Measurements from ENCODE around the gene DCXR. TPM values are rescaled to one million over a fixed set of nuclear protein-coding genes. Genes with fewer than 3 reads are reported as not detected.
"Not testable (repeated sequence)": the region's sequence is repeated elsewhere in the genome, so short reads cannot be mapped to it uniquely, and the experiment has no call there.

Gene DCXR
- polyA plus RNA-seq, 1 donor: 31.5 TPM

DNA sequence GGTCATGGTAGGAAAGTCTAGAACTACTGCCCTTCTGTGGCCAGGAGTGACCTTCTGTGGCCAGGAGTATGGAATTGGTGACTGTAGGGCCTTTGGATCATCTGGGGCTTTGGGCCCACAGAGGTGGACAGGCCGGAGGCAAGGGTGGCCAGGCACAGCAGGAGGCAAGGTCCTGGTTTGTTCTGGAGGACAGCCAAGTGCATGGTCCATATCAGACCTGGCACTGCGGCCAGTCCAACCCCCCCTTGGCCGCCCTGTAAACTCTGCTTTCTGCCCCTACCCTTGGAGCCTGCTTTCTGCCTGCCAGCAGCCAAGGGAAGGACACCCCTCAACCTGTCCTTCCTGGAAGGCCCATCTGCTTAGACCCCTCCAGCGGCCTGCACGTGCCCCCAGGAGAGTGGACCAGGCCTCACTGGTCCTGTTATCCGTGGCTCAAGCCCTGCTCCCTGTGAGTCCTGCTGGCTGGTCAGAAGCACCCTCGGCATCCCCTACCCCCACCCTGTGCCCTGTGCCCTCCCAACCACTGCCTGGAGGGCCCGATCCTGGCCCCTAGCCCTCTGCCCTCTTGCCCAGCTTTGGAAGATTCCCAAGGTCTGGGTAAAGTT, 2.3 kb upstream of the DCXR start:
- no peak for DNase-seq

DNA sequence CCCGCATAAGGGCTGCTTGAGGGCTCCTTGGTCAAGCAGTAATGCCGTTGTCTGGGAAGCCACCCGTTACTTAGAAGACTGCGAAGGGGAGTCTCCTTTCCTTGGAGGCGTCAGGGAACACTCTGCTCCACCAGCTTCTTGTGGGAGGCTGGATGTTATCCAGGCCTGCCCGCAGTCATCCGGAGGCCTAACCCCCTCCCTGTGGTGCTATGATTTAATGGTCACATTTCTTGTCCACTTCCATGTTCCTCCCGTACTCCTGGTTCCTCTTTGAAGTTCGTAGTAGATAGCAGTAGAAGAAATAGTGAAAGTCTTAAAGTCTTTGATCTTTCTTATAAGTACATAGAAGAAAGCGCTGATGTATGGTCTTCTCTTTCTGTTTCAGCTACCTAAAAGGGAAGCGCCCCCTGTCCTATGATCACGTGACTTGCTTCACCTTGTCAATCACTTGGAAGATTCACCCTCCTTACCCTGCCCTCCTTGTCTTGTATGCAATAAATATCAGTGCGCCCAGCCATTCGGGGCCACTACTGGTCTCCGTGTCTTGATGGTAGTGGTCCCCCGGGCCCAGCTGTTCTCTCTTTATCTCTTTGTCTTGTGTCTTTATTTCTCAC, 1.4 kb upstream of the DCXR start:
- DNase-seq: not testable (repeated sequence)

DNA sequence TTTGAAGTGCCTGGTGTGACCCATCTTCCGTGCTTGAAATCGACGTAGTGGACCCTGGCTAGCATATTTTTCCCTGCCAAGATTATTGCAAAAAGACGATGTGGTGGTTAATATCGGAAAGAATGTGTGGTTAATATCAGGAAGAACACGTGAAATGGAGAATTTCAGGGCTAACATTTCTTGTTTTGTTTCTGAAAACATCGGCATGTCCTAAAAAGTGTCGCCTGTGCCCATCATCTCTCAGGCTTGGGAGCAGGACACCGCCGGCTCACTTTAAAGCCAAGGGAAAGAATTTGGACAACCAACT, 345 bp upstream of the DCXR start:
- no peak for DNase-seq

DNA sequence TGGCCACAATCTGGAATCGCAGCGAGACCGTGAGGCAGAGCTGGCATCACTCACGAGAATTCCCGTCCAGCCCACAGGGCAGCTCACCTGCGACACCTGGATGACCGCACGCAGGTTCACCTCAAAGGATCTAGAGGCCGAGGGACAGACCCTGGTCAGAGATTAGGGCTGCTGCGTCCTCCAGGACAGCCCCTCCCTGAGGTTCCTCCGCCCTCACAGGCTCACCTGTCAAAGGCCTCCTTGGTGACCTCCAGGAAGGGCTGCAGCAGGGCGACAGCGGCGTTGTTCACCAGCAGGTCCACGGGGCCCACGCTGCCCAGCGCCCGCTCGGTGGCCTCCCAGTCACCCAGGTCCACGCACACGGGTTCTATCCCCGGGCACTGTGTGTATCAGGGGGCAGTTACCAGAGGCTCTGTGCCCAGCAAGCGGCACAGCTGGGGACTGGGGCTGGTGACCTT, 834 bp downstream of the DCXR start:
- DNase-seq: no peak

DNA sequence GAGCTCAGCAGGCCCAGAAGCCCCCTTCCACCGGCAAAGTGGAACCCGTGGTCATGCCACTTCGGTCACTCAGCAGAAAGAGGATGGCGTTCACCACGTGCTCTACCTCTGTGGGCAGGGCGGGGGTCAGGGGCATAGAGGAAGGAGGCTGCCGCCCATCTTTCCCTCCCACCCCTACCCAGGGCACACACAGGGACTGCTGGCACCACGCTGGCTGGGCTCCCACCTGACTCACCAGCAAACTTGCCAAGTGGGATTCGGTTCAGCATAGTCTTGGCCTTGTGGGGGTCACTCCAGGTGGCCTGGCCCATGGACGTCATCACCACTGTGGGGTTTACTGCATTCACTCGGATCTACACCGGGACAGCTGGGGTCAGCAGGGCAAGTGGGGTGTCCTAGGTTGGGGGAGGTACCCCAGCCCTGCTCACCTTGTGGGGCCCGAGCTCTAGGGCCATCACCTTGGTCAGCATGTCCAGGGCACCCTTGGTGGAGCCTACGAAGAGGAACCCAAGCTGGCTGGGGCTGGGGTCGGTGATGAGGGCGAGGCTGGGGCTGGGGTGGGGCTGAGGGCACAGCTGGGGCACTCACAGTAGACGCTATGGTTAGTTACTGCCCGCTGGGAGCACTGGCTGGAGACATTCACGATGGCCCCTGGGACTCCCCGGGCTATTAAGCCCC, 1.4 kb downstream of the DCXR start:
- no peak for DNase-seq

DNA sequence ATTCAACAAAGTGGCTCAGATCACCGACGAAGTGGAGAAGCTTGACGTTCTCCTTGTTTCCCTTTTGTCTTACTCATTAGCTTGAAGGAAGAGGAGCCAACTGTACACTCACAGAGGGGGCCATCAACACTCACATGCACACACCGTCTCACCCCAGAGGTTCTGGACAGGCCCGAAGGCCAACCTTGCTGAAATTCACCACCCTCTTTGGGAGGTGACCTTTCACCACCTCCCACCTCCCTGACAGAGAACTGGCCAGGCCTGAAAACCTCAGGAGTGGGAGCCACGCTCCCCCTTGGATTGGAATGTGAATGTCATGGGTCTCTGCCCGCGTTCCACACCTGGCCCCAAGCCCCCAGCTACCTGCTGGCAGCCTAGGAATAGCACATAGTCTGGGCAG, 2.0 kb downstream of the DCXR start:
- DNase-seq: no peak

DNA sequence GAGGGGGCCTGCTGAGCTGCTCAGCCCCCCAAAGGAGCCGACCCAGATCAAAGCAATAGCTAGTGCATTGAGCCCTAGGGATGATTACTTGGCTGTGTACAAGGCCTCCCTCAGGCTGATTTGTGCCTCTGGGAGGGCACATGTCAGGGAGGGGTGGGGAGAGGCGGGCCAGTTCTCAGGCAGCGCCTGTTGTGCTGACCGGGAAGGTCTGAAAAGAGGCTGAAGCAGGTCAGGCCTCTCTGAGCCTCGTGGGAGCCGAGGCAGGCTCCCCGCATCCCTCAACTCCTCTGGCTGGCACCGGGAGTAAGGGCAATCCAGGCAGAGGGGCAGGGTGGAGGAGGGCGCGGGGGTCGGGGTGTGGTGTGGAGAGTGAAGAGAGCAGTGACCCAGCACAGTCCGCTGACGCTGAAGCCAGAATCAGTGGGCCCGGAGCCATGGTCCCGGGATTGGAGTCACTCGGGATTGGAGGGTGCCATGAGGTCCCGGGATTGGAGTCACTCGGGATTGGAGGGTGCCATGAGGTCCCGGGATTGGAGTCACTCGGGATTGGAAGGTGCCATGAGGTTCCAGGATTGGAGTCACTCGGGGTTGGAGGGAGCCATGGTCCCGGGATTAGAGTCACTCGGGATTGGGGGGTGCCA, 3.0 kb downstream of the DCXR start:
- no peak for DNase-seq

DNA sequence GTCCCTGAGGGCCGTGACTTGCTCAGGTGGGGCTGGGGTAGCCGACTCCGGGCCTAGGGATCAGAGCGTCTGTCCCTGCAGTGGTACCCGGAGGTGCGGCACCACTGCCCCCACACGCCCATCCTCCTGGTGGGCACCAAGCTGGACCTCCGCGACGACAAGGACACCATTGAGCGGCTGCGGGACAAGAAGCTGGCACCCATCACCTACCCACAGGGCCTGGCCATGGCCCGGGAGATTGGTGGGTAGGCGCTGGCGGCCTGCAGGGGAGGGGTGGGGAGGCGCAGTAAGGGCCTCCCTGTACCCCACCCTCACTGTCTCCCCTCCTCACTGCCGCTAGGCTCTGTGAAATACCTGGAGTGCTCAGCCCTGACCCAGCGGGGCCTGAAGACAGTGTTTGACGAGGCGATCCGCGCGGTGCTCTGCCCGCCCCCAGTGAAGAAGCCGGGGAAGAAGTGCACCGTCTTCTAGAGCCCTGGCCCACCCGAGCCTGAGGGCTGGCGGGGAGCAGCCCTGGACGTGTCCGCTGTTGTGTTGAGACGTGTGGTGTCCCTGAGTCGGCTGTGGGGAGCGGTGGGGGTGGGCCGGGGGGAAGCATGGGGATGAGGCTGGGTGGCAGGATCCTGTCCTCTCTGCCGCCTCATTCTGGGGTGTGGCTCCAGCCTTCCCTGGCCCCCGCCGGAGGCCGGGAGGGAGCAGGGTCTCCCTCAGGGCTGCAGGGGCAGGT, 4.0 kb downstream of the DCXR start:
- DNase-seq: no peak

DNA sequence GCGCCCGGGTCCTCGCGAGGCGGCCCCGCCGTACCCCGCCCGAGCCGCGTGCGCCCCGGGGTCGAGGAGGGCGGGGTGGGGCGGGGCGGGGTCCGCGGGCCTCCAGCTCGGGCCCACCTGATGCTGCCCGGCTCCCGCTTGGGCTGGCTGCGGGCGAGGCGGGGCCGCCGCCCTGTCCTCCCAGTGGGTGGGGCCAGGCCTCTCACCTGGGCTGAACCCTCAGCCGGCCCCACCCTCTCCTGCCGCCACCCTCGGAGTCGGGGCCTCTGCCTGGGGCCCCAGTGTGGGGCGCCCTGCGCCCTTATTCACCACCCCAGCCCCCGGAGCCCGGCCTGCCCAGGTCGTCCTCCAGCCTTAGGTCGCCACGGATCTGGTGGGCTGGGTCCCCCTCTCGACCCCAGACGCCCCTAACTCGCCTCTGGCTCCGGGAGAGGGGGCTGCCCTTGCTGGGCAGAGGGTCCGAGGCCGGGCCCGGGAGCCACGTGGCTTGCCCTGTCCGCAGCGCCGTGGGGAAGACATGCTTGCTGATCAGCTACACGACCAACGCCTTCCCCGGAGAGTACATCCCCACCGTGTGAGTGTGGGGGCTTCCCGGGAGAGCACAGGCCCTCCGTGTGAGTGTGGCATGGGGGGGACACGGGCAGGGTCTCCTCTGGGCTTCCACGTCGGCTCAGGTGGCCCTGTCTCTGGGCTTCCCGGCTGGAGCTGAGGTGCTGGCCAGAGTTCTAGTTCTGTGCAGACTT, 5.4 kb downstream of the DCXR start:
- no peak for DNase-seq

DNA sequence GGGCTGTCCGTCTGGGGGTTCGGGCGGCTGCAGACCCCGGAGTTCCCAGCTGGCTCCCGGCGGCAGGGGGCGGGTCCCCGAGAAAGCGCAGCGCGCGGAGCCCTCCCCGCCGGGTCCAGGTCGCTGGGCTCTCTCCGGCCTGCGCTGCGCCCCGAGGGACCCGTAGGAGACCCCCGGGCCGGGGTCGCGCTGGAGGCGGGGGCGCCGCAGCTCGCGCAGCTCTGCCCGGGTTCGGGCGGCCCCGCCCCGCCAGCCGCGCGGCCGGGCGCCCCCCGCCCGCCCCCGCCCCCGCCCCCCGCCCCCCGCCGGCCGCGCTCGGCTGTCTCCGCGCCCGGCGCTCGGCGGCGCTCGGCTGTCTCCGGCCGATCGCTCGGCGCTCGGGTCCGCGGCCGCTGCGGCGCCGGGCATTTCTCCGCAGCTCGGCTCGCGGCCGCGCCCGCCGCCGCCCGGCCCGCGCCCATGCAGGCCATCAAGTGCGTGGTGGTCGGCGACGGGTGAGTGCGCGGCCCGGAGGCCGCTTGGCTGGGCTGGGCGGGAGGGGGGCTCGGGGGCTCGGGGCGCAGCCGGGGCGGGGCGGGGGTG, 6.1 kb downstream of the DCXR start, which contains the start of gene RAC3:
Gene RAC3 (plus strand): TSS at position 376 of the 582 bp plus-strand sequence. CDS start 84 bp downstream, at position 460.
- no peak for DNase-seq

DNA sequence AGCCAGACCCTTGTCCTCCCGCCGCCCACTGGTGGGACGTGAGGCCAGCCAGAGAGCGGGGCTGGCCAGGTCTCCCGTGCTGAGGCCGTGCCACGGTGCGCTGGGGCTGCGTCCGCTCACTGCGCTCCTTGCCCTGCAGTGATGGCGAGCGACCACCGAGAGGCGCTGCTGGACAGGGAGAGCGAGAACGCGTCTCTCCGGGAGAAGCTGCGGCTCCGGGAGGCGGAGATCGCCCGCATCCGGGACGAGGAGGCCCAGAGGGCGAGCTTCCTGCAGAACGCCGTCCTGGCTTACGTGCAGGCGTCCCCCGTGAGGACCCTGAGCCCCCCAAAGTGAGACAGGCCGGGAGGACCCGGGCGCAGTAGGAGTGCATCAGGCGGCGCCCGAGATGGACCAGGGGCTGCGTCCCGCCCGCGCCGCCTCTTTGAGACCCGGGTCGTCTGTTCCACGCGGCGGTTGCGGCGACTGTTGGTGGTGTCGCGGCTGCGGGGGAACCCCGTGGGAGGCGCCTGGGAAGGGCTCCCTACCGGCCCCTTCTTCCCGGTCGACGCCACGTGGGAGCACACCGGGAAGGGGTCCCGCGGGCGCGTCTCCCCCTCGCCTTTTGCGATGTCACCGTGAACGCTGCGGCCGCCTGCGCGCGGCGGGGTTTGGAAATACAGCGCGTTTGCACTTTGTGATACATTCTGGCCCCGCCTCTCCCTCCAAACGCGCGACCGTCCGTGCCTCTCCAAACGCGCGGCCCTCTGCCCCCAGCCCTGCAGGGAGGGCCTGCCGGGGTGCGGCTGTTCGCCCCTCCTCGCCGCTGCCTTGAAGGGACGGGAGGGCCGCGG, 6.8 kb downstream of the DCXR start:
- peak; percentile 89 for DNase-seq

DNA sequence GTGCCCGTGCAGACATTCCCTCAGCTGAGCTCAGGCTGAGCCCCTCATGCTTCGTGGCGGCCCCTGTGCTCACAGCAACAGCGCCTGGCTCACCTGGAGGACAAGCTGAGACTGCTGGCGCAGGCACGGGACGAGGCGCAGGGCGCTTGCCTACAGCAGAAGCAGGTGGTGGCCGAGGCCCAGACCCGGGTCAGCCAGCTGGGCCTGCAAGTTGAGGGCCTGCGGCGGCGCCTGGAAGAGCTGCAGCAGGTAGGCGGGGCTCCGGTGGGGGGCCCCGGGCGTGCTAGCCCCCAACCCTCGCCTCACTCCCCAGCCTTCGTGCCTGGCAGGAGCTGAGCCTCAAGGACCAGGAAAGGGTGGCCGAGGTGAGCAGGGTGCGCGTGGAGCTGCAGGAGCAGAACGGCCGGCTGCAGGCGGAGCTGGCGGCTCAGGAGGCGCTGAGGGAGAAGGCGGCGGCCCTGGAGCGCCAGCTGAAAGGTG, 7.5 kb downstream of the DCXR start:
- no peak for DNase-seq

DNA sequence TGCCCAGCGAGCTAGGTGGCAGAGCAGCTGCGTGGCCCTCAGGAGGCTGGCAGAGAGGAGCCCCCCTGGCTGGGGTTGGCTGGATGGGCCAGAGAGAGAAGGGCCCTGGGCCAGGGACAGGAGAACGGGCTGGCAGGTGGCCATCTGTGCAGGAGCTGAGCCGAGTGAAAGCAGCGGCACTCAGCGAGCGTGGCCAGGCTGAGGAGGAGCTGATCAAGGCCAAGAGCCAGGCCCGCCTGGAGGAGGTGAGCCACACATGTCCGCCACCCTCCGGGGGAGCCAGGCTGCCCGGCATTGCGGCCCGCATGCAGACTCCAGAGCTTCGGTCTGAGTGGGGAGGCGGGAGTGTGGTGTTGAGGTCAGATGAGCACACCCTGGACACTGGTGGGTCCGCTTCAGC, 8.1 kb downstream of the DCXR start:
- no peak for DNase-seq

DNA sequence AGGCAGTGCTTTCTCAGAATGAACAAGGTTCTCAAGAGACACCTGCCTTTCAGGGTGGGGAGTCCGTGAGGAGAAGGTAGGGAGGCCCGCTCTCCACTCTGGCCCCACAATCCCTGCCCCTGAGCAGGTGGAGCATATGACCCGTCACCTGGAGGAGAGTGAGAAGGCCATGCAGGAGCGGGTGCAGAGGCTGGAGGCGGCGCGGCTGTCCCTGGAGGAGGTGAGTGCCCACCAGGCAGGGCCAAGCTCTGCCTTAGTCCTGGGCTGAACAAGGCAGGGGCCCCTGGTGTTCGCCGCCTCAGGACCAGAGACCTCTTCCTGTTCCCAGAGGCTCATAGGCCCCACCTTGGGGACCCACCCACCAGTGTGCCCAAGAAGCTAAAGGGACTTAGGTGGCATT, 8.5 kb downstream of the DCXR start:
- no peak for DNase-seq

DNA sequence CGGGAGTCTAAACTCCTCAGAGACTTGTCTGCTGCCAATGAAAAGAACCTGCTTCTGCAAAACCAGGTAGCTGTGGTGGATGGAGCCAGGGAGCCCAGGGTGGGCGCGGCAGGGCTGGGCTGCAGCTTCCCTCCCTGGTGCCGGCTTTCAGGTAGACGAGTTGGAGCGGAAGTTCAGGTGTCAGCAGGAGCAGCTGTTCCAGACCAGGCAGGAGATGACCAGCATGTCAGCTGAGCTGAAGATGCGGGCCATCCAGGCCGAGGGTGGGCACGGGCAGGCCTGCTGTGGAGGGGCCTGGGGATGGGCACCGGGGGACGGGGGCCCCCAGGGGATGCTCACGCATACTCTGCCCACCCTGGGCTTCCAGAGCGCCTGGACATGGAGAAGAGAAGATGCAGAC, 9.3 kb downstream of the DCXR start:
- DNase-seq: no peak

DNA sequence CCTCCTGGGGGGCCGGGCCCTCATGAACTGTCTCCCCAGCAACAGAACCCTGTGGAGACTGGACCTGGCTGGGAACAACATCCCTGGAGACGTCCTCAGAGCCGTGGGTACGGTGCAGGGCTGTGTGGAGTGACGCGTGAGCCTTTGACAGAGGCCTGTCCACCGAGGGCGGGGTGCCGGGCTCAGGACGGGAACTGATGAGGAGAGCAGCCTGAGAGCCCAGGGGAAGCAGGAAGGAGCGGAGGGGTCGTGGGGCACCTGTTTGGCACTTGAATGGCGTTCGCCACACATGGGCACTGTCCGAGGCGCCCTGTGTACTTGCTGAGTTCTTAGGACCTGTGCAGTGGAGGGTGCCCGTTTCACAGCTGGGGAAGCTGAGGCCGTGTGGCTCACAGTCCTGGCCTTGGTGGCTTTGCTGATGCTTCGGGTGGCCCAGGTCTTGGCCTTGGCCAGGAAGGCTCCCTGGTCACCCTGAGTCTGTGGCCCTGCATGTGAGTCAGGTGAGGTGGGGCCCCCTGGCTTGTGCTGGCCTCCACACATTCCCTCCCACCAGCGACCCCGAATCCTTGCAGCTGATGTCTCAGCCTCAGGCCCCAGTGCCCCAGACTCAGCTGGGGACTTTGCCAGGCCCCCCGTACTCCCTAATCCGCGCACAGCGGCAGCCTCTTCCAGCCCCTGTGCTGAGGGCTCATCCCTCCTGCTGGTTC, 11.9 kb downstream of the DCXR start:
- DNase-seq: no peak

DNA sequence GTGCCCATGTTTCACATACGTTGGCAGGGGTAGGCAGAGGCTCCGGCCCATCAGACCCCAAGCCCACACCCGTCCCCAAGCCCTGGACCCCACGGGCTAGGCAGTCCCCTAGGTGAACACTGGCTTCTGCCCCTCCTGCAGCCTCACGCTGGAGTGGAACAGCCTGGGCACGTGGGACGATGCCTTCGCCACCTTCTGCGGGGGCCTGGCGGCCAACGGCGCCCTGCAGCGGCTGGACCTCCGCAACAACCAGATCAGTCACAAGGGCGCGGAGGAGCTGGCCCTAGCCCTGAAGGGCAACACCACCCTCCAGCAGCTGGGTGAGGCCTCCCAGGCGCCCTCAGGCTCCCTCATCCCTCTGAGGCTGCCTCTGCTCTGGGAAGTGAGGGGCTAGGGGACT, 12.6 kb downstream of the DCXR start:
- no peak for DNase-seq

DNA sequence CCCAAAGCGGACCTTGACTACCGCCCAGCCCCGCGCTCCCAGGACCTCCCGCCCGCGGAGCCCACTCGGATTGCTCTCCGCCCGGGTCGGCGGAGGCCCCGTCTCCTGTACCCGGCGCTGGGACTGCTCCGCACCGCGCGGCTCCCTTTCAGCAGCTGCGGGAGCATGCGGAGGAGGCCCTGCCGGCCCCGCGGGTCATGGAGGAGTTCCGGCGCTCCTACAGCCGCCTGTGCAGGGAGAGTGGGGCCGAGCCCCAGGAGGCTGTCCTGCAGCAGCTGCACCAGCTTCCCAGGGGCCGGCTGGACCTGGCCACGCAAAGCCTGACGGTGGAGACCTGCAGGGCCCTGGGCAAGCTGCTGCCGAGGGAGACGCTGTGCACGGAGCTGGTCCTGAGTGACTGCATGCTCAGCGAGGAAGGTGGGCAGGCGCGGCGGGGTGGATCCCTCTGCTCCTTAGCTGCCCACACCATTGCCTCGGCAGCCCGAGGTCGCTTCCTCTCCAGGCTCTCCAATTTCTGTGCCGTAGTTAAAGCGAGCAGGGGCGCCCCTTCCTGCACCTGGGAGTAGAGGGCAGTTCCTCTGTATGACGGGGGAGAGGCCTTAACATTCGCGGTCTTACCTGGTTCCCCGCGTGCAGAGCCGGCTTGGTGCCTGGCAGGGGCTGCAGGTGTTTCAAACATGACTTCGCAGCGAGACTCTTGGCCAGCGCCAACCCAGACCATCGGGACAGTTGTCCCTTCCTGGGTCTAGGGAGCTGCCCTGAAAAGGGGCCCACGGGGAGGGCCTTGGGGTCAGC, 13.9 kb downstream of the DCXR start:
- DNase-seq: no peak

DNA sequence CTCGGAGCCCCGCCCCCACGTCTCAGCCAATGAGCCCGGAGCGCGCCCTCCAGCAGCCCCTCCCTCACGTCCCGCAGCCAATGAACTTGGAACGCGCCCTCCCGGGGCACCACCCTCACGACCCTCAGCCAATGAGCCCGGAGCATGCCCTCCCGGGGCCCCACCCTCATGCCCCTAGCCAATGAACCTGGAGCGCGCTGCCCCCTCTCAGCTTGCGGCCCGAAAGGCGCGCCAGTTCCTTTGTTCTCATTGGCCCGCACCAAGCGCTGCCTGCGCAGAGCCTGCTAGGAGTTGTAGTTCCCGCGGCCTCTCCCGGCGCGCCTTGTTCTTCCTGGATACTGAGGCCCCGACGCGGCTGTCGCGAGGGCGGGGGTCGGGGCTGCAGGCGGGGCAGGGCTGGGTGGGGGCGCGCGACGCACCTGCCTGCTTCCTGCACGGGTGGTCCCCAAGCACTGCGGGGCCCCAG, 14.5 kb downstream of the DCXR start, which contains the start of gene LRRC45:
Gene LRRC45 (plus strand): TSS at position 325 of the 466 bp plus-strand sequence. CDS start 339 bp downstream, outside the sequence.
- peak; percentile 99 for DNase-seq

All from hindlimb muscle (tissue), 1 donor.